BE2C (cell line): ENCODE results near the gene PKP3.
"Not testable (repeated sequence)": the region's sequence is repeated elsewhere in the genome, so short reads cannot be mapped to it uniquely, and the experiment has no call there.

ENCODE experiments used
- DNase-seq: peaks from one replicate; pipeline ENCODE4 v3.0.0-alpha.2; 2020
- H3K27me3 ChIP-seq: fragments of 250-450 bp; sonication (Bioruptor Pico); 2 replicates; pipeline ENCODE4 v1.5.1; 2020; ENCODE audit warnings: mild to moderate bottlenecking
- H3K36me3 ChIP-seq: fragments of 250-450 bp; sonication (Bioruptor Pico); 2 replicates; pipeline ENCODE4 v1.5.1; 2020; ENCODE audit warnings: mild to moderate bottlenecking
- H3K4me1 ChIP-seq: fragments of 250-450 bp; sonication (Bioruptor Pico); 2 replicates; pipeline ENCODE4 v1.5.1; 2020
- H3K4me3 ChIP-seq: 2 replicates; pipeline ENCODE4 v1.5.1; 2011; ENCODE audit warnings: low read depth, low read length
- H3K9me3 ChIP-seq: fragments of 250-450 bp; sonication (Bioruptor Pico); 2 replicates; pipeline ENCODE4 v1.5.1; 2020
- CTCF ChIP-seq: IDR thresholded peaks from 2 replicates; pipeline ENCODE4 v1.5.1; 2012; ENCODE audit warnings: mild to moderate bottlenecking, low read depth, low read length

Gene PKP3

GRCh38 chr11:406796-407650 is 13.0 kb downstream of the PKP3 start:
- DNase-seq = peak; percentile 72
- no peak for TF ChIP-seq CTCF

GRCh38 chr11:407651-408123 is 13.7 kb downstream of the PKP3 start:
- no peak for TF ChIP-seq CTCF
- Histone ChIP-seq H3K4me3 (no peak overlapping the region), H3K27me3 (no peaks in the 10 kb centered on the region), H3K4me1 (no peaks in the 10 kb centered on the region), H3K36me3 (no peaks in the 10 kb centered on the region), H3K9me3 (no peaks in the 10 kb centered on the region)
- DNase-seq = no peak

More at GRCh38 chr11:406796-407650, 13.0 kb downstream of the PKP3 start:
- Histone ChIP-seq H3K4me3 (peak overlapping the region; percentile 34), H3K9me3 (no peaks in the 10 kb centered on the region), H3K36me3 (no peaks in the 10 kb centered on the region), H3K27me3 (no peaks in the 10 kb centered on the region), H3K4me1 (no peaks in the 10 kb centered on the region)

- TF ChIP-seq CTCF = no peak
- no peaks in the 10 kb centered on the region for H3K9me3 ChIP-seq
- no peak for DNase-seq
- no peaks in the 10 kb centered on the region for H3K4me1 ChIP-seq
- H3K27me3 ChIP-seq = peaks cover 4% of the 10 kb centered on the region
- H3K4me3 ChIP-seq = no peak overlapping the region
- no peaks in the 10 kb centered on the region for H3K36me3 ChIP-seq
These were observed 14.4 kb downstream of the PKP3 start for GRCh38 chr11:408154-409007.

- H3K9me3 ChIP-seq = no peaks in the 10 kb centered on the region
- H3K4me3 ChIP-seq = no peak overlapping the region
- no peak for DNase-seq
- peaks cover 4% of the 10 kb centered on the region for H3K27me3 ChIP-seq
- H3K4me1 ChIP-seq = no peaks in the 10 kb centered on the region
- TF ChIP-seq CTCF = no peak
- H3K36me3 ChIP-seq = no peaks in the 10 kb centered on the region
These were observed 15.1 kb downstream of the PKP3 start for GRCh38 chr11:409008-409599.

- H3K4me3 ChIP-seq = no peak overlapping the region
These were observed 15.8 kb downstream of the PKP3 start for GRCh38 chr11:409600-410483.

GRCh38 chr11:410711-411110 is 16.7 kb downstream of the PKP3 start:
- not testable (repeated sequence) for H3K36me3 ChIP-seq, H3K4me3 ChIP-seq, H3K9me3 ChIP-seq, H3K4me1 ChIP-seq, H3K27me3 ChIP-seq, DNase-seq

More at GRCh38 chr11:409600-410483, 15.8 kb downstream of the PKP3 start:
- Histone ChIP-seq H3K27me3 (peaks cover 4% of the 10 kb centered on the region), H3K4me1 (no peaks in the 10 kb centered on the region), H3K9me3 (no peaks in the 10 kb centered on the region), H3K36me3 (no peaks in the 10 kb centered on the region)
- no peak for TF ChIP-seq CTCF
- DNase-seq = no peak

- H3K9me3 ChIP-seq, DNase-seq, H3K4me3 ChIP-seq, H3K4me1 ChIP-seq, H3K36me3 ChIP-seq: not testable (repeated sequence)
- H3K27me3 ChIP-seq = peaks cover 14% of the 10 kb centered on the region
These were observed 17.5 kb downstream of the PKP3 start for GRCh38 chr11:411520-411919.
